LNCaP clone FGC (cell line): ENCODE measurements around the gene USP22.

Experiments
- DNase-seq: peaks from one replicate; pipeline ENCODE4 v3.0.0-alpha.2; 2011; ENCODE audit warnings: low read depth
- H3K4me3 ChIP-seq: 2 replicates; pipeline ENCODE4 v1.5.1; 2011; ENCODE audit warnings: mild to moderate bottlenecking, low read depth, low read length, control low read depth
- CTCF ChIP-seq: IDR thresholded peaks from 2 replicates; pipeline ENCODE4 v1.5.1; 2012; ENCODE audit warnings: mild to moderate bottlenecking; ENCODE audit not compliant: control insufficient read depth, insufficient read depth; ENCODE audit errors: extremely low read depth

The USP22 gene

GRCh38 chr17:20996724-20997615 is 45.8 kb downstream of the USP22 start:
- H3K4me3 ChIP-seq = no peak overlapping the region
- no peak for TF ChIP-seq CTCF
- DNase-seq = no peak

- TF ChIP-seq CTCF = no peak
- DNase-seq = no peak
- no peak overlapping the region for H3K4me3 ChIP-seq
These were observed 46.7 kb downstream of the USP22 start for GRCh38 chr17:20995873-20996723.

DNA sequence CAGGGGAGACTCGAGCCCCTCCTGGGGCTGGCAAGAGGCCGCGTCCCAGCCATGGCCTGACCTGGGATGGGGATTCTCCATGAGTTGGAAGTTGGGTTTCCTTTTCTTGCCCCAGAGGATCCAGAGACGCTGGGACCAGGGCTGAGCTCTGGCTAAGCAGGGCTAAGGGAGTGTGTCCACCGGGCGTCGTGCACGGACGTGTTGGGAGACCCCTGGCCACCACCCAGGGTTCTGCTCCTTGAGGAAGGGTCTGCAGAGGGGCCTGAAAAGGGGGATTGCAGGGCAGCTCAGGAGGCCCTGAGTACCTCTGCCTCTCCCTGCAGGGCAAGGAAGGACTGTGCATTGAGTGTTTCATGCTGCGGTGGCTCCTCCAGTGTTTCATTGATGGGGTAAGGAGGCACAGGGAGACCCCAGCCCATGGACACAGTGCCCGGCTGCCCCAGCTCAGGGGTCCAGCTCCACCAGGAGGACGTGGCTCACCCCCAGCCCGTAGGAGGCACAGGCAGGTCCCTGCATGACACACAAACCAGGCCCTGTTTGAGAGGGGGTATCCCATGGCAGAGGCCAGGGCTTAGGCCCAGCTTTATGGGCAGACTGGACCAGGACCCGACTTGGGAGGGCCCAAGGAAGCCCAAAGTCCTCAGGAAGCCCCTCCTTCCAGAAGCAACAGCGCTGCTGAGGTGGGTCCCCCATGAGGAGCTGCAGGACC is 47.5 kb downstream of the USP22 start:
- no peak for DNase-seq
- no peak for TF ChIP-seq CTCF
- no peak overlapping the region for H3K4me3 ChIP-seq

DNA sequence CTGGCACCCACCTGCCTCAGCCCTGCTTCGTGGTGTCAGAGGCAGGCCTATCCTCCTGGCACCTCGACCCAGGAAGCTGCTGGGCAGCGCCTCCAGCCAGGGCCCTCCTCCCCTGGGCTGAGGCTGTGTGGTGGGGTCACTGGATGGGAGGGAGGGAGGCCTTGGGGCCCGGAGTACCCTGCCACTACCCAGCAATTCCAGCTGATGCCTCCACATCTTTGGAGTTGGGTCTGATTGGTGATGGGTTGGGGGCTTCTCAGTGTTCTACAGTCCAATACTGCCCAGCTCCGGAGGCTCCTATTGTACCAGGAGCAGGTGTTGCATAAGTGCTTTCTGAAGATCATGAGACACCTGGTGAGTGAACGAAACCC is 48.0 kb downstream of the USP22 start:
- no peak for DNase-seq
- TF ChIP-seq CTCF = no peak

GRCh38 chr17:20993863-20994778 is 48.7 kb downstream of the USP22 start:
- no peak overlapping the region for H3K4me3 ChIP-seq
- TF ChIP-seq CTCF = no peak
- DNase-seq = no peak

More for the DNA sequence above, 48.0 kb downstream of the USP22 start:
- H3K4me3 ChIP-seq = no peak overlapping the region
